ENCODE measurements around the gene S100A16.

- TF ChIP-seq CTCF (IDR thresholded peaks at IDR 0.05) (no peak), POLR2A (IDR thresholded peaks at IDR 0.05) (no peak)
These were observed 14.4 kb downstream of the S100A16 start for GRCh38 chr1:153598309-153599172.

All from Peyer's patch (tissue), 4 donors.